ENCODE data around the gene TFF3.

DNA sequence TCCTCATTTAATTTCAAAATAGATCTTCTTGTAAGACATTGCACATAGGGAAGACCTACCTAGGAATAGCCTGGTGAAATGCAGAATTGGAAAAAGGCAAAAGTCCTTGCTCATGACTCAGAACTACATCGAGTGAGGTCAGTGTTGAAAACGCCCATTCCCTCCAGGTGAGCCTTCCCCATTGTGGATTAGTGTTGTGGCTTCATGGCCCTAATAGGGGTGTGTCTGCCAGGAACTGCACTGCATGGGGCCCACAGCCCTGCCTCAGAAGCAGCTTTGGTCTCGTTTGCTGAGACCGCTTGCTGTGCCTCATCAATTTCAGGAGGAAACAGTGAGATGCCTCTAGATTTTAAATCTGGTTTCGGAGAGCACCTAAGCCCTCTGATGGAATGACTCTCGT is 17.0 kb downstream of the TFF3 start:
- TF ChIP-seq EZH2phosphoT487 (IDR thresholded peaks at IDR 0.05; ENCODE audit: low read depth, severe bottlenecking, unreplicated experiment): no peak
- TF ChIP-seq, protein P1, sequence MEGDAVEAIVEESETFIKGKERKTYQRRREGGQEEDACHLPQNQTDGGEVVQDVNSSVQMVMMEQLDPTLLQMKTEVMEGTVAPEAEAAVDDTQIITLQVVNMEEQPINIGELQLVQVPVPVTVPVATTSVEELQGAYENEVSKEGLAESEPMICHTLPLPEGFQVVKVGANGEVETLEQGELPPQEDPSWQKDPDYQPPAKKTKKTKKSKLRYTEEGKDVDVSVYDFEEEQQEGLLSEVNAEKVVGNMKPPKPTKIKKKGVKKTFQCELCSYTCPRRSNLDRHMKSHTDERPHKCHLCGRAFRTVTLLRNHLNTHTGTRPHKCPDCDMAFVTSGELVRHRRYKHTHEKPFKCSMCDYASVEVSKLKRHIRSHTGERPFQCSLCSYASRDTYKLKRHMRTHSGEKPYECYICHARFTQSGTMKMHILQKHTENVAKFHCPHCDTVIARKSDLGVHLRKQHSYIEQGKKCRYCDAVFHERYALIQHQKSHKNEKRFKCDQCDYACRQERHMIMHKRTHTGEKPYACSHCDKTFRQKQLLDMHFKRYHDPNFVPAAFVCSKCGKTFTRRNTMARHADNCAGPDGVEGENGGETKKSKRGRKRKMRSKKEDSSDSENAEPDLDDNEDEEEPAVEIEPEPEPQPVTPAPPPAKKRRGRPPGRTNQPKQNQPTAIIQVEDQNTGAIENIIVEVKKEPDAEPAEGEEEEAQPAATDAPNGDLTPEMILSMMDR (IDR thresholded peaks at IDR 0.05; ENCODE audit: poor library complexity): no peak
- no peak for TF ChIP-seq EZH2 (IDR thresholded peaks at IDR 0.05; ENCODE audit: borderline replicate concordance)
